Muscle of leg (tissue), 11 donors: ENCODE measurements around the gene CFAP54. TPM values are rescaled to one million over a fixed set of nuclear protein-coding genes. Genes with fewer than 3 reads are reported as not detected.

Experiments
- DNase-seq: peaks from one replicate; pipeline ENCODE4 v3.0.0; 2013
- H3K27ac ChIP-seq: one replicate; pipeline ENCODE4 v1.5.1; 2013; ENCODE audit warnings: mild to moderate bottlenecking, low read length, control low read depth
- H3K27me3 ChIP-seq: one replicate; pipeline ENCODE4 v1.6.1; 2013; ENCODE audit warnings: low read length; ENCODE audit not compliant: control insufficient read depth, insufficient read depth
- H3K36me3 ChIP-seq: one replicate; pipeline ENCODE4 v1.6.1; 2013; ENCODE audit warnings: low read length; ENCODE audit not compliant: control insufficient read depth, insufficient read depth
- H3K4me1 ChIP-seq: one replicate; pipeline ENCODE4 v1.6.1; 2013; ENCODE audit warnings: low read length; ENCODE audit not compliant: control insufficient read depth, insufficient read depth
- H3K4me3 ChIP-seq: one replicate; pipeline ENCODE4 v1.5.1; 2013; ENCODE audit warnings: low read length, control low read depth
- H3K9me3 ChIP-seq: replicated peaks from 2 replicates; pipeline ENCODE4 v1.6.1; 2013; ENCODE audit warnings: low read depth, low read length; ENCODE audit not compliant: control insufficient read depth
- WGBS: methylation state at CpG from one replicate; pipeline ENCODE4 v1.1.5; 2013; ENCODE audit warnings: missing lambda C conversion rate; ENCODE audit not compliant: insufficient coverage; 5-methylcytosine and 5-hydroxymethylcytosine counted together
- polyA plus RNA-seq, 8 donors: library from polyadenylated mRNA; unstranded; fragments of 120-200 nt; gene quantifications; one replicate each; pipeline versions ENCODE4 v1.2.1 to v1.2.3, GENCODE V29; 2013; ENCODE audit warnings: inconsistent platforms in 1 of 8, low replicate concordance in 1 of 8; ENCODE audit not compliant: insufficient read length in 8 of 8, insufficient read depth in 1 of 8
- total RNA-seq: library from RNA; stranded (reverse); fragments of 120-200 nt; gene quantifications from one replicate; pipeline ENCODE4 v1.2.4, GENCODE V29; 2013

The CFAP54 gene
- total and polyA plus RNA-seq, 9 donors: 0.15 to 0.71 (median 0.35) TPM

- Histone ChIP-seq H3K9me3 (no peaks in the 10 kb centered on the region), H3K27me3 (no peaks in the 10 kb centered on the region), H3K4me3 (no peak overlapping the region), H3K36me3 (no peaks in the 10 kb centered on the region), H3K4me1 (peaks cover 6% of the 10 kb centered on the region), H3K27ac (no peak overlapping the region)
- no CpG with 5 or more reads among the region's 2 CpGs for WGBS
- DNase-seq: no peak
Observed at GRCh38 chr12:96912261-96912660, 422.9 kb downstream of the CFAP54 start.

- Histone ChIP-seq H3K4me3 (no peak overlapping the region), H3K27ac (no peak overlapping the region)
- whole genome bisulfite sequencing: 100% methylated on average over 1 of the region's 2 CpGs
Observed at GRCh38 chr12:96912943-96913342, 423.6 kb downstream of the CFAP54 start.

GRCh38 chr12:96919510-96920210 lies 430.3 kb downstream of the CFAP54 start:
- no CpG with 5 or more reads among the region's 2 CpGs for WGBS
- H3K36me3 ChIP-seq: peaks cover 4% of the 10 kb centered on the region
- DNase-seq: no peak
- H3K27ac ChIP-seq: no peak overlapping the region
- H3K9me3 ChIP-seq: peaks cover 3% of the 10 kb centered on the region
- no peak overlapping the region for H3K4me3 ChIP-seq
- H3K4me1 ChIP-seq: no peaks in the 10 kb centered on the region
- H3K27me3 ChIP-seq: no peaks in the 10 kb centered on the region

More at GRCh38 chr12:96912943-96913342, 423.6 kb downstream of the CFAP54 start:
- Histone ChIP-seq H3K4me1 (peaks cover 6% of the 10 kb centered on the region), H3K9me3 (no peaks in the 10 kb centered on the region), H3K36me3 (no peaks in the 10 kb centered on the region), H3K27me3 (no peaks in the 10 kb centered on the region)
- DNase-seq: no peak

Other genes starting within 250 kb of the CFAP54 start
- 31.0 TPM for gene CDK17, start 89.1 kb upstream of the CFAP54 start, total RNA-seq
- gene CDK17, start 89.1 kb upstream of the CFAP54 start, polyA plus RNA-seq: 10 to 100 TPM; 23.4 to 28.7 (median 25.4) TPM